Neutrophil (primary cell): ENCODE results near the gene PRKCQ.

Experiments used
- H3K27ac ChIP-seq: fragments of 200-600 bp; sonication (generic); 2 replicates; pipeline ENCODE4 v1.5.1; 2016; ENCODE audit warnings: mild to moderate bottlenecking, moderate library complexity
- H3K27me3 ChIP-seq: fragments of 200-600 bp; sonication (generic); 2 replicates; pipeline ENCODE4 v1.6.0; 2016; ENCODE audit warnings: mild to moderate bottlenecking
- H3K36me3 ChIP-seq: fragments of 200-600 bp; sonication (generic); 2 replicates; pipeline ENCODE4 v1.5.1; 2017
- H3K4me1 ChIP-seq, 2 experiments: fragments of 200-600 bp in 1 of 2; sonication (generic) in 1 of 2; 1 replicate in 1 of 2; 2 replicates in 1 of 2; pipeline versions ENCODE4 v1.5.1 to v1.6.1; 2013 to 2016; ENCODE audit warnings: low read depth in 1 of 2, low read length in 1 of 2, mild to moderate bottlenecking in 1 of 2, moderate library complexity in 1 of 2; ENCODE audit not compliant: control insufficient read depth in 1 of 2, insufficient read depth in 1 of 2
- H3K4me3 ChIP-seq, 2 experiments: fragments of 200-600 bp in 1 of 2; sonication (generic) in 1 of 2; 1 replicate in 1 of 2; 2 replicates in 1 of 2; pipeline ENCODE4 v1.5.1; 2013 to 2016; ENCODE audit warnings: low read depth in 1 of 2, low read length in 1 of 2, mild to moderate bottlenecking in 1 of 2, moderate library complexity in 1 of 2
- H3K9me3 ChIP-seq: fragments of 200-600 bp; sonication (generic); 2 replicates; pipeline ENCODE4 v1.5.1; 2016
- TF ChIP-seq, protein P1 (sequence below): fragments of 200-600 bp; sonication (generic); IDR thresholded peaks from 2 replicates; pipeline ENCODE4 v1.5.1; 2016; ENCODE audit warnings: antibody characterized with exemption

The PRKCQ gene

DNA sequence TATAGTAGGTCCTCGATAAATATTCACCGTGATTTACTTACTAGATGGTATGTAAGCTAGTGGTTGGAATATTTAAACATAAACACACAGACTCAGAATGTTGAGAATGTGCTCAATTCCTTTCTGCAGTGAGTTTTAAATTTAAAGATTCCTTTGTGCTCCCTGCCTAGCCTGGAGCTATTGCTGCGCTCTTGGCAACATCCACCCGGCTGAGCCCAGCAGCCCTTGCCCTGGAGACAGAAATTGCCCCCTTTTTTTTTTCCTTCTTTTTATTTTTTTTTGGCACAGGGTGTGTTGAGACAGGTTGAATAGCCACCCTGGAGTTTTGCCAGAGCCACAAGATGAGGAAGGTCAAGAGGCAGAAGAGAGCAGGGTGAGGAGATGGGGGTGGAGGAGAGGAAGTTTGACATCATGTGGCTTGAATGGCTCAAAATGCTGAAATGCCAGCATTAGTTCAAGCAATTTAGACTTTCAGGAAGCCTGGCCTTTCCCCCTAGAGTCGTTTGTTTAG, 180.8 kb downstream of the PRKCQ start:
- H3K27ac ChIP-seq, result peak overlapping the region; percentile 92
- no peaks in the 10 kb centered on the region for H3K27me3 ChIP-seq
- H3K36me3 ChIP-seq, result no peaks in the 10 kb centered on the region
- TF ChIP-seq, protein P1, sequence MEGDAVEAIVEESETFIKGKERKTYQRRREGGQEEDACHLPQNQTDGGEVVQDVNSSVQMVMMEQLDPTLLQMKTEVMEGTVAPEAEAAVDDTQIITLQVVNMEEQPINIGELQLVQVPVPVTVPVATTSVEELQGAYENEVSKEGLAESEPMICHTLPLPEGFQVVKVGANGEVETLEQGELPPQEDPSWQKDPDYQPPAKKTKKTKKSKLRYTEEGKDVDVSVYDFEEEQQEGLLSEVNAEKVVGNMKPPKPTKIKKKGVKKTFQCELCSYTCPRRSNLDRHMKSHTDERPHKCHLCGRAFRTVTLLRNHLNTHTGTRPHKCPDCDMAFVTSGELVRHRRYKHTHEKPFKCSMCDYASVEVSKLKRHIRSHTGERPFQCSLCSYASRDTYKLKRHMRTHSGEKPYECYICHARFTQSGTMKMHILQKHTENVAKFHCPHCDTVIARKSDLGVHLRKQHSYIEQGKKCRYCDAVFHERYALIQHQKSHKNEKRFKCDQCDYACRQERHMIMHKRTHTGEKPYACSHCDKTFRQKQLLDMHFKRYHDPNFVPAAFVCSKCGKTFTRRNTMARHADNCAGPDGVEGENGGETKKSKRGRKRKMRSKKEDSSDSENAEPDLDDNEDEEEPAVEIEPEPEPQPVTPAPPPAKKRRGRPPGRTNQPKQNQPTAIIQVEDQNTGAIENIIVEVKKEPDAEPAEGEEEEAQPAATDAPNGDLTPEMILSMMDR, result no peak
- H3K4me1 ChIP-seq, result peaks cover 75 to 76% of the 10 kb centered on the region in 2 experiments
- no peaks in the 10 kb centered on the region for H3K9me3 ChIP-seq
- H3K4me3 ChIP-seq, result peak overlapping the region; percentile 39 to 60

GRCh38 chr10:6398399-6398798, 181.7 kb downstream of the PRKCQ start:
- H3K36me3 ChIP-seq, result no peaks in the 10 kb centered on the region
- peaks cover 78 to 83% of the 10 kb centered on the region in 2 experiments for H3K4me1 ChIP-seq
- TF ChIP-seq, protein P1, result no peak
- H3K27me3 ChIP-seq, result no peaks in the 10 kb centered on the region
- peak overlapping the region in 1 of 2 experiments; percentile 60 for H3K4me3 ChIP-seq
- H3K9me3 ChIP-seq, result no peaks in the 10 kb centered on the region
- peak overlapping the region; percentile 92 for H3K27ac ChIP-seq

- Histone ChIP-seq H3K4me1 (peaks cover 80 to 85% of the 10 kb centered on the region in 2 experiments), H3K4me3 (peak overlapping the region; percentile 6 to 25)
- TF ChIP-seq, protein P1, result no peak
These were observed 183.4 kb downstream of the PRKCQ start for GRCh38 chr10:6396652-6397051.

GRCh38 chr10:6396226-6396625, 183.8 kb downstream of the PRKCQ start:
- no peaks in the 10 kb centered on the region for H3K27me3 ChIP-seq
- H3K4me1 ChIP-seq, result peaks cover 80 to 85% of the 10 kb centered on the region in 2 experiments
- peak overlapping the region; percentile 6 to 25 for H3K4me3 ChIP-seq
- H3K9me3 ChIP-seq, result no peaks in the 10 kb centered on the region
- peak overlapping the region; percentile 92 for H3K27ac ChIP-seq
- no peaks in the 10 kb centered on the region for H3K36me3 ChIP-seq
- TF ChIP-seq, protein P1, result no peak

More at GRCh38 chr10:6396652-6397051, 183.4 kb downstream of the PRKCQ start:
- Histone ChIP-seq H3K27ac (peak overlapping the region; percentile 92), H3K27me3 (no peaks in the 10 kb centered on the region), H3K36me3 (no peaks in the 10 kb centered on the region), H3K9me3 (no peaks in the 10 kb centered on the region)

GRCh38 chr10:6395606-6396005, 184.5 kb downstream of the PRKCQ start:
- no peaks in the 10 kb centered on the region for H3K9me3 ChIP-seq
- H3K27me3 ChIP-seq, result no peaks in the 10 kb centered on the region
- H3K4me1 ChIP-seq, result peaks cover 80 to 85% of the 10 kb centered on the region in 2 experiments
- peak overlapping the region; percentile 92 for H3K27ac ChIP-seq
- peak overlapping the region; percentile 1 to 25 for H3K4me3 ChIP-seq
- TF ChIP-seq, protein P1, result no peak
- H3K36me3 ChIP-seq, result no peaks in the 10 kb centered on the region
